ENCODE data around the gene PLXNA4.

Gene PLXNA4

GRCh38 chr7:132075515-132075914, 500.8 kb downstream of the PLXNA4 start:
- Histone ChIP-seq H3K27me3 (no peaks in the 10 kb centered on the region), H3K36me3 (no peaks in the 10 kb centered on the region; the same call in 1 of the 2 replicates), H3K4me3 (ENCODE audit: low read depth, low read length) (no peak overlapping the region), H3K4me1 (peaks cover 17% of the 10 kb centered on the region), H3K9me3 (no peaks in the 10 kb centered on the region)
- TF ChIP-seq, protein P1, sequence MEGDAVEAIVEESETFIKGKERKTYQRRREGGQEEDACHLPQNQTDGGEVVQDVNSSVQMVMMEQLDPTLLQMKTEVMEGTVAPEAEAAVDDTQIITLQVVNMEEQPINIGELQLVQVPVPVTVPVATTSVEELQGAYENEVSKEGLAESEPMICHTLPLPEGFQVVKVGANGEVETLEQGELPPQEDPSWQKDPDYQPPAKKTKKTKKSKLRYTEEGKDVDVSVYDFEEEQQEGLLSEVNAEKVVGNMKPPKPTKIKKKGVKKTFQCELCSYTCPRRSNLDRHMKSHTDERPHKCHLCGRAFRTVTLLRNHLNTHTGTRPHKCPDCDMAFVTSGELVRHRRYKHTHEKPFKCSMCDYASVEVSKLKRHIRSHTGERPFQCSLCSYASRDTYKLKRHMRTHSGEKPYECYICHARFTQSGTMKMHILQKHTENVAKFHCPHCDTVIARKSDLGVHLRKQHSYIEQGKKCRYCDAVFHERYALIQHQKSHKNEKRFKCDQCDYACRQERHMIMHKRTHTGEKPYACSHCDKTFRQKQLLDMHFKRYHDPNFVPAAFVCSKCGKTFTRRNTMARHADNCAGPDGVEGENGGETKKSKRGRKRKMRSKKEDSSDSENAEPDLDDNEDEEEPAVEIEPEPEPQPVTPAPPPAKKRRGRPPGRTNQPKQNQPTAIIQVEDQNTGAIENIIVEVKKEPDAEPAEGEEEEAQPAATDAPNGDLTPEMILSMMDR (IDR thresholded peaks at IDR 0.05; ENCODE audit: low read depth, low read length) = no peak
- DNase-seq = peak; percentile 43

GRCh38 chr7:132073920-132074589, 502.2 kb downstream of the PLXNA4 start:
- H3K36me3 ChIP-seq = no peaks in the 10 kb centered on the region
- no peak for DNase-seq
- peaks cover 18% of the 10 kb centered on the region for H3K4me1 ChIP-seq
- no peak overlapping the region for H3K4me3 ChIP-seq (ENCODE audit: low read depth, low read length)
- no peaks in the 10 kb centered on the region for H3K9me3 ChIP-seq
- no peaks in the 10 kb centered on the region for H3K27me3 ChIP-seq
- TF ChIP-seq, protein P1 (IDR thresholded peaks at IDR 0.05; ENCODE audit: low read depth, low read length) = no peak
